Effector memory CD4-positive, alpha-beta T cell (primary cell): ENCODE data around the gene ARMC6.

ENCODE experiments used
- DNase-seq, 3 donors: peaks; one replicate each; pipeline ENCODE4 v3.0.0-alpha.2; 2020
- H3K27ac ChIP-seq: 2 replicates; pipeline ENCODE4 v1.7.0; 2013; ENCODE audit warnings: mild to moderate bottlenecking, low read length, moderate library complexity; ENCODE audit not compliant: insufficient read depth, poor library complexity, severe bottlenecking
- H3K27me3 ChIP-seq: replicated peaks from 2 replicates; pipeline ENCODE4 v1.7.0; 2013; ENCODE audit warnings: mild to moderate bottlenecking, low read length; ENCODE audit not compliant: insufficient read depth, control insufficient read depth, poor library complexity, severe bottlenecking
- H3K36me3 ChIP-seq: 2 replicates; pipeline ENCODE4 v1.7.0; 2013; ENCODE audit warnings: mild to moderate bottlenecking, low read length, moderate library complexity; ENCODE audit not compliant: control insufficient read depth, insufficient read depth
- H3K4me1 ChIP-seq: 2 replicates; pipeline ENCODE4 v1.7.0; 2013; ENCODE audit warnings: low read length, mild to moderate bottlenecking; ENCODE audit not compliant: control insufficient read depth, insufficient read depth, poor library complexity, severe bottlenecking
- H3K4me3 ChIP-seq: 2 replicates; pipeline ENCODE4 v1.7.0; 2013; ENCODE audit warnings: low read length, low read depth, mild to moderate bottlenecking; ENCODE audit not compliant: insufficient read depth, poor library complexity, severe bottlenecking
- H3K9me3 ChIP-seq: 2 replicates; pipeline ENCODE4 v1.7.0; 2013; ENCODE audit warnings: mild to moderate bottlenecking, low read length, moderate library complexity; ENCODE audit not compliant: control insufficient read depth

Gene ARMC6

DNA sequence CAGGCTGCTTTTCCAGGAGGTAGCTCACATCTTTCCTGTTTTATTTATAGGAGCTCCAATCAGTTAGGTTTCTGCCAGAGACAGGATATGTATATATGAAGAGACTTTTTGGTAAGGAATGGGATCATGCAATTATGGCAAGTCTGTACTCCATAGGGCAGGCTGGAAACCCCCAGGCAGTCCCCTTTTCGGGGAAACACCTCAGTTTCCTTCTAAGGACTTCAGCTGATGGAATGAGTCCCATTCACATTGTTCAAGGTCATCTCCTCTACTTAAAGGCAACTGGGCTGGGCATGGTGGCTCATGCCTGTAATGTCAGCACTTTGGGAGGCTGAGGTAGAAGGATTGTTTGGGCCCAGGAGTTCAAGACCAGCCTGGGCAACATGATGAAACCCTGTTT, 19.5 kb downstream of the ARMC6 start:
- H3K36me3 ChIP-seq: peaks cover 47% of the 10 kb centered on the region
- H3K4me3 ChIP-seq: no peak overlapping the region
- H3K4me1 ChIP-seq: no peaks in the 10 kb centered on the region
- H3K27me3 ChIP-seq: no peaks in the 10 kb centered on the region
- H3K27ac ChIP-seq: no peak overlapping the region
- no peak for DNase-seq
- H3K9me3 ChIP-seq: no peaks in the 10 kb centered on the region

DNA sequence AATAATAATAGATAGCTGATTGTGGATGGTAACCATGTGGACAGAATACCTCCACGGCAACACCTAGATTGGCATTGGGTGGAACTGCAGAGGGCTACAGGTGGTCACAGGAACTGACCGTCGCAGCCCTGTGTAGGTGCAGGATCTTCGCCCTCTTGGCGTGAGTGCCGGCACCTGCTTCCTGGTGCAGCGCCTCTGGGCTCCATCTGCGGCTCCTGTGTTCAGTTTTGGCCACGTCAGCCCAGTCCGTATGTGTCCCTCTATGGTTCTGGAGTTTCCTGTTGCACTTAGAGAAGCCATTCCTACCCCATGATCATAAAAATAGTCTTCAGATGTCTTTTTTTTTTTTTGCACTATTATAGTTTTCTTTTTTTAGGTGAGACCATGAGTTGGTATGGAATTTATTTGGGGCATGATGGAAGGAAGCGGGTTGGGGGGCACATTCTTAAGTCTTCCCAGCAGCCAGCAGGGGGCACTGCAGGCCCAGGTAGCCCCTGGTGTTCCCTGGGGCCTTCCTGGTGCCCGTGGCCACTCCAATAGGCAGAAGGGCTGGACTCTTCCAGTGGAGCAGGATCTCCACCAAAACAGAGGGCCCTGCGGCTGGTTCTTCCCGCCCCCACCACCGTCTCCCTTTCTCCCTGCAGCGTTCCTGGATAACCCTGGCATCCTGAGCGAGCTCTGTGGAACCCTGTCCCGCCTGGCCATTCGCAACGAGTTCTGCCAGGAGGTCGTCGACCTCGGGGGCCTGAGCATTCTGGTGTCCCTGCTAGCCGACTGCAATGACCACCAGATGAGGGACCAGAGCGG, 20.3 kb downstream of the ARMC6 start:
- DNase-seq: peak; percentile 32 to 56 (median 33)

GRCh38 chr19:19054315-19054938, 21.0 kb downstream of the ARMC6 start:
- DNase-seq: no peak
- no peaks in the 10 kb centered on the region for H3K27me3 ChIP-seq
- H3K9me3 ChIP-seq: no peaks in the 10 kb centered on the region
- no peak overlapping the region for H3K27ac ChIP-seq
- H3K4me3 ChIP-seq: no peak overlapping the region
- H3K36me3 ChIP-seq: peaks cover 45% of the 10 kb centered on the region
- no peaks in the 10 kb centered on the region for H3K4me1 ChIP-seq

More for the DNA sequence above, 20.3 kb downstream of the ARMC6 start:
- H3K36me3 ChIP-seq: peaks cover 48% of the 10 kb centered on the region
- H3K9me3 ChIP-seq: no peaks in the 10 kb centered on the region
- no peaks in the 10 kb centered on the region for H3K4me1 ChIP-seq
- no peaks in the 10 kb centered on the region for H3K27me3 ChIP-seq
- no peak overlapping the region for H3K27ac ChIP-seq
- no peak overlapping the region for H3K4me3 ChIP-seq

DNA sequence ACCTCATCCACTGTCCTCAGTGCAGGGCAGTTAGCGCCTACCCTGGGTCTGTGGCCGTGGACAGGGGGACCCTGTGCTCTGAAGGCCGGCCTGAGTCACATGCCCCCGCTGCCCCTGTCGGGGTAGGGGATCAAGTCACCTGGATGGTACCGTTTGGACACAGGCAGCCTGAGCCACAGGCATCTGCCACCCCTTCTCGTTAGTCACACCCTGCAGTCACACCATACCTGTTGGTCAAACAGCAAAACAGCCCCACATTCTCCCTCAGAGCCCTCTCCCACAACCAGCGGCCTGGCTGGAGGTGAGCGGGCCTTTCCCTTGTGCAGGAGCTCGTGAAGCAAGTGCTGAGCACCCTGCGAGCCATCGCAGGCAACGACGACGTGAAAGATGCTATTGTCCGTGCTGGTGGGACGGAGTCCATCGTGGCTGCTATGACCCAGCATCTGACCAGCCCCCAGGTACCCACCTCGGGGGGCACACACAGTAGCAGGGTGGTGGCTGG, 21.6 kb downstream of the ARMC6 start:
- Histone ChIP-seq H3K4me3 (no peak overlapping the region), H3K36me3 (peaks cover 43% of the 10 kb centered on the region)

GRCh38 chr19:19055701-19056100, 22.3 kb downstream of the ARMC6 start:
- no peaks in the 10 kb centered on the region for H3K4me1 ChIP-seq
- no peak overlapping the region for H3K4me3 ChIP-seq
- no peaks in the 10 kb centered on the region for H3K27me3 ChIP-seq
- peaks cover 43% of the 10 kb centered on the region for H3K36me3 ChIP-seq
- no peak for DNase-seq
- no peaks in the 10 kb centered on the region for H3K9me3 ChIP-seq
- no peak overlapping the region for H3K27ac ChIP-seq

More for the DNA sequence above, 21.6 kb downstream of the ARMC6 start:
- no peak for DNase-seq
- no peaks in the 10 kb centered on the region for H3K27me3 ChIP-seq
- H3K4me1 ChIP-seq: no peaks in the 10 kb centered on the region
- H3K9me3 ChIP-seq: no peaks in the 10 kb centered on the region
- no peak overlapping the region for H3K27ac ChIP-seq

- H3K9me3 ChIP-seq: no peaks in the 10 kb centered on the region
- no peaks in the 10 kb centered on the region for H3K4me1 ChIP-seq
- H3K27ac ChIP-seq: no peak overlapping the region
- H3K27me3 ChIP-seq: no peaks in the 10 kb centered on the region
- H3K36me3 ChIP-seq: peaks cover 37% of the 10 kb centered on the region
- H3K4me3 ChIP-seq: no peak overlapping the region
- DNase-seq: no peak
Measured at GRCh38 chr19:19056636-19057275, 23.4 kb downstream of the ARMC6 start.

DNA sequence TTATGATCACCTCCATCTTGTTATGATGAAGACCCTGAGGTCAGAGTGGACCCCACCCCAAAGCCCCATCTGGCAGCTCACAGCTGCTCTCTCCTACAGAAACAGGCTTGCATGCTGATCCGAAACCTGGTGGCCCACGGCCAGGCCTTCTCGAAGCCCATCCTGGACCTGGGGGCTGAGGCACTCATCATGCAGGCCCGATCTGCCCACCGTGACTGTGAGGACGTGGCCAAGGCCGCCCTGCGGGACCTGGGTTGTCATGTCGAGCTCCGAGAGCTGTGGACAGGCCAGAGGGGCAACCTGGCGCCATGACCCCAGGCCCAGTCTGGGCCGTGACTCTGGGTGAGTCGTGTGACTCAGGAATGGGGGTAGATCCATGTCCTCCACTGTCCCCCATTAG, 23.9 kb downstream of the ARMC6 start:
- peaks cover 32% of the 10 kb centered on the region for H3K36me3 ChIP-seq
- no peaks in the 10 kb centered on the region for H3K4me1 ChIP-seq
- no peaks in the 10 kb centered on the region for H3K27me3 ChIP-seq
- no peak overlapping the region for H3K4me3 ChIP-seq
- DNase-seq: no peak
- H3K27ac ChIP-seq: no peak overlapping the region
- H3K9me3 ChIP-seq: no peaks in the 10 kb centered on the region

DNA sequence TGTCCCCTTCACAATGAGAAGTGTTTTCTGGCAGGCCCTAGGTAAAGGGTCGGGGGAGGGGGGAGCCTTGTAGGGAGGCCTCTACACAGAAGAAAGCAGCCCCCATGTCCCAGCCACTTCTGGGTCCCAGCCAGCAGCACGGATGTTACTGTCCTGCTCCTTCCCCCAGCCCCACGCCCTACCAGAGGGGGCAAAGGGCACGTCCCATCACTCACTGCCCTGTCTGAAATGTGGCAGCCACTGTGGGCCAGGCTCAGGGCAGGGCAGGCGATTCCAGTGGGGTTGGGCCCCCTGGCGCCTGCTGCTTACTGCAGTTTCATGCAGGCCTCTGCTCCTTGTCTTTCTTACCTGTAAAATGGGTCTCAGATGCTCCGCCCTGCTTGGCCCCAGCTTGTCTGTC, 24.3 kb downstream of the ARMC6 start:
- Histone ChIP-seq H3K36me3 (peaks cover 28% of the 10 kb centered on the region), H3K9me3 (no peaks in the 10 kb centered on the region), H3K4me1 (no peaks in the 10 kb centered on the region), H3K4me3 (no peak overlapping the region), H3K27me3 (no peaks in the 10 kb centered on the region), H3K27ac (no peak overlapping the region)
- DNase-seq: no peak

GRCh38 chr19:19059018-19059836, 25.8 kb downstream of the ARMC6 start:
- Histone ChIP-seq H3K27ac (no peak overlapping the region), H3K4me3 (no peak overlapping the region), H3K36me3 (peaks cover 25% of the 10 kb centered on the region), H3K27me3 (no peaks in the 10 kb centered on the region), H3K9me3 (no peaks in the 10 kb centered on the region), H3K4me1 (peaks cover 5% of the 10 kb centered on the region)
- DNase-seq: no peak
